K562 (cell line): ENCODE results near the gene ALDH18A1. TPM values are rescaled to one million over a fixed set of nuclear protein-coding genes. Genes with fewer than 3 reads are reported as not detected.

Experiments used
- CEBPG ChIP-seq, 3 experiments: fragments of 200-800 bp in 1 of 3; sonication (Bioruptor generic) in 1 of 3; sonication (generic) in 1 of 3; formaldehyde crosslinking in 1 of 3; IDR thresholded peaks in 2 of 3; conservative IDR thresholded peaks in 1 of 3; 2 replicates each; pipeline versions ENCODE4 v1.6.1 to v1.8.0; 2016 to 2022; ENCODE audit warnings: missing compliant biosample characterization in 2 of 3, missing genetic modification characterization in 2 of 3, mild to moderate bottlenecking in 1 of 3, missing genetic modification reagents in 1 of 3
- EZH2 ChIP-seq: IDR thresholded peaks from 2 replicates; pipeline ENCODE4 v1.6.1; 2012; ENCODE audit warnings: low read depth, mild to moderate bottlenecking, inconsistent platforms, low read length, borderline replicate concordance
- FOXM1 ChIP-seq, 2 experiments: fragments of 450-650 bp in 1 of 2; sonication (generic) in 1 of 2; formaldehyde crosslinking in 1 of 2; IDR thresholded peaks; 2 replicates each; pipeline versions ENCODE4 v1.6.1 to v1.9.0; 2017 to 2022; ENCODE audit warnings: low read depth in 2 of 2, mild to moderate bottlenecking in 2 of 2, missing genetic modification reagents in 1 of 2, moderate library complexity in 1 of 2
- KLF1 ChIP-seq: fragments of 450-650 bp; IDR thresholded peaks from 2 replicates; pipeline ENCODE4 v1.6.1; 2016; ENCODE audit warnings: missing genetic modification characterization, missing compliant biosample characterization
- NRF1 ChIP-seq, 2 experiments: fragments of 450-650 bp; IDR thresholded peaks in 1 of 2; conservative IDR thresholded peaks in 1 of 2; 2 replicates each; pipeline ENCODE4 v1.6.1; 2014; ENCODE audit warnings: mild to moderate bottlenecking in 2 of 2
- SMARCA5 ChIP-seq: fragments of 450-650 bp; IDR thresholded peaks from 2 replicates; pipeline ENCODE4 v1.6.1; 2016
- SMARCB1 ChIP-seq: IDR thresholded peaks from 2 replicates; pipeline ENCODE4 v1.6.1; 2011; ENCODE audit warnings: improper control_type of control experiment, low read depth; ENCODE audit not compliant: insufficient read length
- SMARCC2 ChIP-seq: fragments of 450-650 bp; IDR thresholded peaks from 2 replicates; pipeline ENCODE4 v1.6.1; 2017; ENCODE audit warnings: antibody characterized with exemption, moderate library complexity, mild to moderate bottlenecking, low read depth
- SOX6 ChIP-seq: fragments of 450-650 bp; IDR thresholded peaks from 2 replicates; pipeline ENCODE4 v1.6.1; 2014; ENCODE audit warnings: mild to moderate bottlenecking
- SRSF1 ChIP-seq: fragments of 200-400 bp; formaldehyde crosslinking; IDR thresholded peaks from 2 replicates; pipeline ENCODE4 v1.6.1; 2017; ENCODE audit warnings: mild to moderate bottlenecking, low read depth, low read length, moderate library complexity
- TAF7 ChIP-seq: fragments of 450-650 bp; IDR thresholded peaks from 2 replicates; pipeline ENCODE4 v1.6.1; 2016; ENCODE audit warnings: missing genetic modification characterization, missing compliant biosample characterization
- ZBED1 ChIP-seq: IDR thresholded peaks from 2 replicates; pipeline ENCODE4 v1.6.1; 2014
- ZMIZ1 ChIP-seq, 2 experiments: fragments of 150-350 bp in 1 of 2; IDR thresholded peaks; 2 replicates each; pipeline ENCODE4 v1.6.1; 2012 to 2016; ENCODE audit warnings: low read depth in 2 of 2, low read length in 2 of 2, mild to moderate bottlenecking in 1 of 2, moderate library complexity in 1 of 2
- polyA plus RNA-seq, 8 experiments: library from polyadenylated mRNA; depleted of rRNA in 4 of 8; stranded (reverse) in 5 of 8; unstranded in 3 of 8; fragments of >200 nt; fragmentation: Nextera tagmentation in 2 of 8; fragmentation: Illumina TruSeq in 1 of 8; extraction: Ambion mirVana in 2 of 8; extraction: Trizol in 1 of 8; gene quantifications; 2 replicates each; pipeline versions ENCODE4 v1.2.1 to v1.2.3, GENCODE V29; 2011 to 2014; ENCODE audit warnings: inconsistent platforms in 1 of 8, missing spikeins in 1 of 8
- total RNA-seq, 7 experiments: library from RNA; depleted of rRNA in 6 of 7; stranded (reverse); fragments of >200 nt in 6 of 7; fragmentation: Illumina TruSeq in 2 of 7; extraction: Trizol in 2 of 7; gene quantifications; 2 replicates each; pipeline versions ENCODE4 v1.2.1 to v1.2.3, GENCODE V29; 2011 to 2021; ENCODE audit warnings: low replicate concordance in 1 of 7
- TF ChIP-seq, protein P1 (sequence below), 2 experiments: fragments of 450-650 bp; IDR thresholded peaks; 2 replicates each; pipeline ENCODE4 v1.6.1; 2016; ENCODE audit warnings: mild to moderate bottlenecking in 2 of 2, borderline replicate concordance in 1 of 2, low read depth in 1 of 2, moderate library complexity in 1 of 2

ALDH18A1 gene
- total and polyA plus RNA-seq, 9 of the 15 experiments (the other 6 are each of a cell fraction or from before 2014, with no cell fraction given) = 12.0 to 83.3 (median 43.8) TPM

DNA sequence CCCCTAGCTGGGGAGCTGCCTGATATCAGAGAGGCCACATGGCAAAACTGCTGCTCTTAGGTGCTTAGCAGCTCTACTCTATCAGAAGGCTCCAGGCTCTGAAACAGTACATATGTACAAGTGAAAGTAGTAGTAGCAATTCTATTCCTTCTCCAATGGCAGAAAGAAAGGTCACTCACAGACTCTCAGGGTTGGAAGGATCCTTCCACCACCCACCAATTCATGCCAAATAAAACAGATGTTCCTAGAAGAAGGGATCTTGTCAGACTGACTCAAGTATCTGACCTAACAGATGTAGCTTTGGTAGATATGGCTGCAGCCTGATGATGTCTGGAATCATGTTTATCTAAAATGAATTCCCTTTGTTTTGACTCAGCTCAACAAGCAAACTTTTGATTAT, 8.0 kb upstream of the ALDH18A1 start (continued):
- TF ChIP-seq EZH2 (no peak), SMARCC2 (peak; percentile 23; the same call in 1 of the 2 replicates), SOX6 (peak; percentile 41; the same call in 1 of the 2 replicates), SMARCA5 (no peak), TAF7 (tag) (no peak), FOXM1 (IDR thresholded peaks at IDR 0.05; ENCODE audit: low read depth) (peak; percentile 16; the same call in 1 of the 2 replicates), FOXM1 (CRISPR knock-in tag; IDR thresholded peaks at IDR 0.05; ENCODE audit: low read depth) (no peak), SRSF1 (no peak), ZMIZ1 (IDR thresholded peaks at IDR 0.05; ENCODE audit: low read depth in 2 of 2, low read length in 2 of 2) (no peak), KLF1 (tag) (no peak), SMARCB1 (no peak), ZBED1 (no peak), NRF1 (conservative IDR thresholded peaks at IDR 0.05 in 1 of 2, IDR thresholded peaks at IDR 0.05 in 1 of 2) (no peak), CEBPG (CRISPR knock-in tag; IDR thresholded peaks at IDR 0.05) (no peak), CEBPG (tag; conservative IDR thresholded peaks at IDR 0.05 in 1 of 2, IDR thresholded peaks at IDR 0.05 in 1 of 2) (no peak)
- TF ChIP-seq, protein P1, sequence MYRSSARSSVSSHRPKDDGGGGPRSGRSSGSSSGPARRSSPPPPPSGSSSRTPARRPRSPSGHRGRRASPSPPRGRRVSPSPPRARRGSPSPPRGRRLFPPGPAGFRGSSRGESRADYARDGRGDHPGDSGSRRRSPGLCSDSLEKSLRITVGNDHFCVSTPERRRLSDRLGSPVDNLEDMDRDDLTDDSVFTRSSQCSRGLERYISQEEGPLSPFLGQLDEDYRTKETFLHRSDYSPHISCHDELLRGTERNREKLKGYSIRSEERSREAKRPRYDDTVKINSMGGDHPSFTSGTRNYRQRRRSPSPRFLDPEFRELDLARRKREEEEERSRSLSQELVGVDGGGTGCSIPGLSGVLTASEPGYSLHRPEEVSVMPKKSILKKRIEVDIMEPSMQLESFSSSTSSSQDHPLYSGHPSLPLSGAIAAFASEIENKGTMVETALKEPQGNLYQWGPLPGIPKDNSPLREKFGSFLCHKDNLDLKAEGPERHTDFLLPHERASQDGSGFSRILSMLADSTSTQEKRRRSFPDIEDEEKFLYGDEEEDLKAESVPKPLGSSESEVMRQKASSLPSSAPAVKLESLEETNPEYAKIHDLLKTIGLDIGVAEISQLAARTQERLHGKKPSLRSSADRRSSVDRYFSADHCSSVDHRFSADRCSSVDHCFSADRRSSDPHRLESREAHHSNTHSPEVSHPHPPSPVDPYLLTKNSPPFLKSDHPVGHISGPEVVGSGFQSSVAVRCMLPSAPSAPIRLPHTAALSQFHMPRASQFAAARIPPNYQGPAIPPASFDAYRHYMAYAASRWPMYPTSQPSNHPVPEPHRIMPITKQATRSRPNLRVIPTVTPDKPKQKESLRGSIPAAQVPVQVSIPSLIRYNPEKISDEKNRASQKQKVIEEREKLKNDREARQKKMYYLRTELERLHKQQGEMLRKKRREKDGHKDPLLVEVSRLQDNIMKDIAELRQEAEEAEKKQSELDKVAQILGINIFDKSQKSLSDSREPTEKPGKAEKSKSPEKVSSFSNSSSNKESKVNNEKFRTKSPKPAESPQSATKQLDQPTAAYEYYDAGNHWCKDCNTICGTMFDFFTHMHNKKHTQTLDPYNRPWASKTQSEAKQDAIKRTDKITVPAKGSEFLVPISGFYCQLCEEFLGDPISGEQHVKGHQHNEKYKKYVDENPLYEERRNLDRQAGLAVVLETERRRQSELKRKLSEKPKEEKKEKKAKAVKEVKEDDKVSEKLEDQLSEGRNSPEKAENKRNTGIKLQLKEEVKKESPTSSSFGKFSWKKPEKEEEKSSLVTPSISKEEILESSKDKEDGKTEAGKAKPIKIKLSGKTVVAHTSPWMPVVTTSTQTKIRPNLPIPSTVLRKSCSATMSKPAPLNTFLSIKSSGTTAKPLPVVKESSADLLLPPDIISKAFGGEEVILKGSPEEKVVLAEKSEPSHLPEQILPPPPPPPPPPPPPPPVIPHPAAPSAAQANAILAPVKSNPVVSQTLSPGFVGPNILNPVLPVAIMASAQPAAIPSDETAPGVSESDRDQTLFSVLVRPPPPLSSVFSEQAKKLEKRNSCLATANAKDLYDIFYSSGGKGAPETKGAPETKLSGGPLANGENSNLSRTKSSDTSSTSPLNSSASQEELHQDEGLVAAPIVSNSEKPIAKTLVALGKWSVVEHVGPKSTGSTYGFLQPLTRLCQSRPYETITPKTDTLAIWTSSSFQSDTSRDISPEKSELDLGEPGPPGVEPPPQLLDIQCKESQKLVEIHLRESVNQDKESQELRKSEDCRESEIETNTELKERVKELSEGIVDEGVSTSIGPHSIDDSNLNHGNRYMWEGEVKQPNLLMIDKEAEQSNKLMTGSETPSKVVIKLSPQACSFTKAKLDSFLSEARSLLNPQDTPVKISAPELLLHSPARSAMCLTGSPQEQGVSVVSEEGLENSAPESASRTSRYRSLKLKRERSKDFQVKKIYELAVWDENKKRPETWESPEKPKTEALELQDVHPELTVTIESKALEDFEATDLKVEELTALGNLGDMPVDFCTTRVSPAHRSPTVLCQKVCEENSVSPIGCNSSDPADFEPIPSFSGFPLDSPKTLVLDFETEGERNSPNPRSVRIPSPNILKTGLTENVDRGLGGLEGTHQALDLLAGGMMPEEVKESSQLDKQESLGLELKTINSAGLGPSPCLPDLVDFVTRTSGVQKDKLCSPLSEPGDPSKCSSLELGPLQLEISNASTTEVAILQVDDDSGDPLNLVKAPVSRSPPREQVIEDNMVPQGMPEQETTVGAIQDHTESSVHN (IDR thresholded peaks at IDR 0.05; ENCODE audit: borderline replicate concordance in 1 of 2, low read depth in 1 of 2) = no peak
